ENCODE measurements around the gene CDT1.

- no peak for TF ChIP-seq EZH2phosphoT487 (IDR thresholded peaks at IDR 0.05; ENCODE audit: insufficient read depth, low read depth)
- no peak for TF ChIP-seq EZH2 (IDR thresholded peaks at IDR 0.05; ENCODE audit: insufficient read depth, poor library complexity, severe bottlenecking)
These were observed 25.1 kb downstream of the CDT1 start for GRCh38 chr16:88828711-88829110.
